HepG2 (cell line): Measurements from ENCODE around the gene HTRA2. TPM values are rescaled to one million over a fixed set of nuclear protein-coding genes. Genes with fewer than 3 reads are reported as not detected.

ENCODE experiments used
- ATF7 ChIP-seq, 2 experiments: fragments of 450-650 bp in 1 of 2; sonication (generic) in 1 of 2; formaldehyde crosslinking in 1 of 2; IDR thresholded peaks; 2 replicates each; pipeline versions ENCODE4 v1.4.0 to v1.6.1; 2016 to 2020; ENCODE audit warnings: antibody characterized with exemption in 1 of 2, mild to moderate bottlenecking in 1 of 2, missing genetic modification reagents in 1 of 2
- CEBPG ChIP-seq: IDR thresholded peaks from 2 replicates; pipeline ENCODE4 v1.6.1; 2016
- HNRNPL ChIP-seq: fragments of 200-400 bp; formaldehyde crosslinking; IDR thresholded peaks from 2 replicates; pipeline ENCODE4 v1.6.1; 2017; ENCODE audit warnings: mild to moderate bottlenecking, low read depth, low read length
- IKZF4 ChIP-seq: sonication (generic); formaldehyde crosslinking; IDR thresholded peaks from 2 replicates; pipeline ENCODE4 v1.5.1; 2020; ENCODE audit warnings: borderline replicate concordance, mild to moderate bottlenecking, low read depth, missing genetic modification reagents; ENCODE audit errors: not compliant biosample characterization
- NFE2L2 ChIP-seq: fragments of 150-350 bp; IDR thresholded peaks from 2 replicates; pipeline ENCODE4 v1.6.1; 2014; ENCODE audit warnings: low read length
- PLSCR1 ChIP-seq: sonication (generic); formaldehyde crosslinking; IDR thresholded peaks from 2 replicates; pipeline ENCODE4 v1.5.0; 2020; ENCODE audit warnings: missing genetic modification reagents, mild to moderate bottlenecking, borderline replicate concordance
- TEF ChIP-seq: sonication (generic); formaldehyde crosslinking; IDR thresholded peaks from 2 replicates; pipeline ENCODE4 v1.5.0; 2020; ENCODE audit warnings: missing genetic modification reagents
- ZBTB8A ChIP-seq: sonication (generic); formaldehyde crosslinking; IDR thresholded peaks from 2 replicates; pipeline ENCODE4 v1.4.0; 2020; ENCODE audit warnings: mild to moderate bottlenecking, low read depth, missing genetic modification reagents, borderline replicate concordance
- ZNF138 ChIP-seq: sonication (generic); formaldehyde crosslinking; IDR thresholded peaks from 2 replicates; pipeline ENCODE4 v1.5.0; 2020; ENCODE audit warnings: mild to moderate bottlenecking, low read depth, missing genetic modification reagents
- ZNF281 ChIP-seq: sonication (generic); formaldehyde crosslinking; IDR thresholded peaks from 2 replicates; pipeline ENCODE4 v1.4.0; 2020; ENCODE audit warnings: missing genetic modification reagents, borderline replicate concordance
- ZNF564 ChIP-seq: sonication (generic); formaldehyde crosslinking; IDR thresholded peaks from 2 replicates; pipeline ENCODE4 v1.8.1; 2023; ENCODE audit warnings: mild to moderate bottlenecking, missing genetic modification reagents
- ZNF589 ChIP-seq: sonication (generic); formaldehyde crosslinking; conservative IDR thresholded peaks from 2 replicates; pipeline ENCODE4 v1.8.0; 2022; ENCODE audit warnings: mild to moderate bottlenecking, moderate library complexity, missing genetic modification reagents
- ZNF749 ChIP-seq: sonication (generic); formaldehyde crosslinking; IDR thresholded peaks from 2 replicates; pipeline ENCODE4 v1.8.0; 2022; ENCODE audit warnings: mild to moderate bottlenecking, missing genetic modification reagents, moderate library complexity, borderline replicate concordance
- polyA plus RNA-seq, 8 experiments: library from polyadenylated mRNA; depleted of rRNA in 3 of 8; stranded (reverse) in 7 of 8; unstranded in 1 of 8; fragments of >200 nt; fragmentation: Illumina TruSeq in 4 of 8; extraction: Trizol in 4 of 8; gene quantifications; 2 replicates each; pipeline versions ENCODE4 v1.2.1 to v1.2.3, GENCODE V29; 2011 to 2016; ENCODE audit warnings: low read depth in 4 of 8, missing spikeins in 1 of 8, mixed read lengths in 1 of 8; ENCODE audit not compliant: insufficient read depth in 1 of 8
- total RNA-seq, 5 experiments: library from RNA; depleted of rRNA; stranded (reverse); fragments of >200 nt; fragmentation: Illumina TruSeq; extraction: Trizol; gene quantifications; 2 replicates each; pipeline ENCODE4 v1.2.3, GENCODE V29; 2016; ENCODE audit warnings: low read depth in 1 of 5
- TF ChIP-seq, protein P1 (sequence below): sonication (generic); formaldehyde crosslinking; IDR thresholded peaks from 2 replicates; pipeline ENCODE4 v1.5.1; 2020; ENCODE audit warnings: mild to moderate bottlenecking, missing genetic modification reagents, borderline replicate concordance
- TF ChIP-seq, protein P2 (sequence below): IDR thresholded peaks from 2 replicates; pipeline ENCODE4 v1.6.1; 2016; ENCODE audit warnings: missing compliant biosample characterization, missing genetic modification reagents, borderline replicate concordance
- TF ChIP-seq, protein P3 (sequence below): sonication (generic); formaldehyde crosslinking; IDR thresholded peaks from 2 replicates; pipeline ENCODE4 v1.4.0; 2020; ENCODE audit warnings: missing genetic modification reagents, borderline replicate concordance

HTRA2 gene
- total and polyA plus RNA-seq, 2 of the 13 experiments (the other 11 are each of a cell fraction or from before 2014, with no cell fraction given), result 47.7 to 50.3 TPM

DNA sequence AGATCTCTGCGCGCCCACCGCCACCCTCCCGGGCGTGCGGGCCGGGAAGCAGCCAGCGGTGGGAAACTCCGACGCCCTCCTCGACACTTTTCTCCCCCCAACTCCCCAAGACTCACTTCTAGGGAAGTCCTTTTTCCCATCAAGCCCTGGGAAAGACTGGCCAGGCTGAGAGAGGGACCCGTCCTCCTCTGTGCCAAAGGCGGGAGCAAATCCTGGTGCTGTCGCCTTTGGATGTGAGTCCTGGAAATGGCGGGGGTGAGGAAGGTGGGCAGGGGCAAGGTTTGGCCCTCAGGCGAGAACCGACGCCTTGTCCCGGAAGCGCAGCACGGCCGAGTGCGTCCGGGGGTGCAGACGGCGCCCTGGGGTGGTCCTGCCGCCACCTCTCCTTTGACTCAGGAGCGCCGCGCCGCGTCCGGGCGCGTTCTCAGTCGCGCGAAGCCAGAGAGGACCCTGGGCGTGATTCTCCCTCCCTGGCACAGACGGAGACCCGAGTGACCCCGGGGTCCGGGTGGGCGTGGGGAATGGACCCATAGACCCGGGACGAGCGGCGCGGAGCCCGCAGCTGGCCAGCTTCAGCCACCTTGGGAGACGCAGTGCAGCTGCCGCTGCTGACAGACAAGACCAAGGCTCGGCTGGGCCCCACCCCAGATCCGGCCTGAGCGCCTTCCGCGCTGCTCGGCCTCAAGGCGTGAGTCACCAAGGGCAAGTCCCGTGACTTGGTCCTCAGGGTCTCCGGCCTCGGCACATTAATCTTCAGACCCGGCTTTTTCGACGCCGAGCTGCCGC lies 26.8 kb upstream of the HTRA2 start (continued):
- peak; percentile 84 for TF ChIP-seq ZNF749
- TF ChIP-seq, protein P1, sequence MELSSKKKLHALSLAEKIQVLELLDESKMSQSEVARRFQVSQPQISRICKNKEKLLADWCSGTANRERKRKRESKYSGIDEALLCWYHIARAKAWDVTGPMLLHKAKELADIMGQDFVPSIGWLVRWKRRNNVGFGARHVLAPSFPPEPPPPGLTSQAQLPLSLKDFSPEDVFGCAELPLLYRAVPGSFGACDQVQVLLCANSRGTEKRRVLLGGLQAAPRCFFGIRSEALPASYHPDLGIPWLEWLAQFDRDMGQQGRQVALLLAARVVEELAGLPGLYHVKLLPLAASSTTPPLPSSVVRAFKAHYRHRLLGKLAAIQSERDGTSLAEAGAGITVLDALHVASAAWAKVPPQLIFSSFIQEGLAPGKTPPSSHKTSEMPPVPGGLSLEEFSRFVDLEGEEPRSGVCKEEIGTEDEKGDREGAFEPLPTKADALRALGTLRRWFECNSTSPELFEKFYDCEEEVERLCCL (CRISPR knock-in tag), result peak; percentile 65; the same call in 1 of the 2 replicates
- TF ChIP-seq, protein P2, sequence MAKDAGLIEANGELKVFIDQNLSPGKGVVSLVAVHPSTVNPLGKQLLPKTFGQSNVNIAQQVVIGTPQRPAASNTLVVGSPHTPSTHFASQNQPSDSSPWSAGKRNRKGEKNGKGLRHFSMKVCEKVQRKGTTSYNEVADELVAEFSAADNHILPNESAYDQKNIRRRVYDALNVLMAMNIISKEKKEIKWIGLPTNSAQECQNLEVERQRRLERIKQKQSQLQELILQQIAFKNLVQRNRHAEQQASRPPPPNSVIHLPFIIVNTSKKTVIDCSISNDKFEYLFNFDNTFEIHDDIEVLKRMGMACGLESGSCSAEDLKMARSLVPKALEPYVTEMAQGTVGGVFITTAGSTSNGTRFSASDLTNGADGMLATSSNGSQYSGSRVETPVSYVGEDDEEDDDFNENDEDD (CRISPR knock-in tag), result peak; percentile 10; the same call in 1 of the 2 replicates
- peak; percentile 48; the same call in 1 of the 2 replicates for TF ChIP-seq TEF (CRISPR knock-in tag)
- TF ChIP-seq ZNF589 (CRISPR knock-in tag), result no peak
- no peak for TF ChIP-seq ATF7 (IDR thresholded peaks at IDR 0.05)
- TF ChIP-seq ATF7 (CRISPR knock-in tag; IDR thresholded peaks at IDR 0.05), result 0 out of 2 replicates have a peak, but pooled peaks have one; percentile 16
- no peak; the same call in 1 of the 2 replicates for TF ChIP-seq ZBTB8A (CRISPR knock-in tag)
- TF ChIP-seq, protein P3, sequence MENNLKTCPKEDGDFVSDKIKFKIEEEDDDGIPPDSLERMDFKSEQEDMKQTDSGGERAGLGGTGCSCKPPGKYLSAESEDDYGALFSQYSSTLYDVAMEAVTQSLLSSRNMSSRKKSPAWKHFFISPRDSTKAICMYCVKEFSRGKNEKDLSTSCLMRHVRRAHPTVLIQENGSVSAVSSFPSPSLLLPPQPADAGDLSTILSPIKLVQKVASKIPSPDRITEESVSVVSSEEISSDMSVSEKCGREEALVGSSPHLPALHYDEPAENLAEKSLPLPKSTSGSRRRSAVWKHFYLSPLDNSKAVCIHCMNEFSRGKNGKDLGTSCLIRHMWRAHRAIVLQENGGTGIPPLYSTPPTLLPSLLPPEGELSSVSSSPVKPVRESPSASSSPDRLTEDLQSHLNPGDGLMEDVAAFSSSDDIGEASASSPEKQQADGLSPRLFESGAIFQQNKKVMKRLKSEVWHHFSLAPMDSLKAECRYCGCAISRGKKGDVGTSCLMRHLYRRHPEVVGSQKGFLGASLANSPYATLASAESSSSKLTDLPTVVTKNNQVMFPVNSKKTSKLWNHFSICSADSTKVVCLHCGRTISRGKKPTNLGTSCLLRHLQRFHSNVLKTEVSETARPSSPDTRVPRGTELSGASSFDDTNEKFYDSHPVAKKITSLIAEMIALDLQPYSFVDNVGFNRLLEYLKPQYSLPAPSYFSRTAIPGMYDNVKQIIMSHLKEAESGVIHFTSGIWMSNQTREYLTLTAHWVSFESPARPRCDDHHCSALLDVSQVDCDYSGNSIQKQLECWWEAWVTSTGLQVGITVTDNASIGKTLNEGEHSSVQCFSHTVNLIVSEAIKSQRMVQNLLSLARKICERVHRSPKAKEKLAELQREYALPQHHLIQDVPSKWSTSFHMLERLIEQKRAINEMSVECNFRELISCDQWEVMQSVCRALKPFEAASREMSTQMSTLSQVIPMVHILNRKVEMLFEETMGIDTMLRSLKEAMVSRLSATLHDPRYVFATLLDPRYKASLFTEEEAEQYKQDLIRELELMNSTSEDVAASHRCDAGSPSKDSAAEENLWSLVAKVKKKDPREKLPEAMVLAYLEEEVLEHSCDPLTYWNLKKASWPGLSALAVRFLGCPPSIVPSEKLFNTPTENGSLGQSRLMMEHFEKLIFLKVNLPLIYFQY (CRISPR knock-in tag), result peak; percentile 31; the same call in 1 of the 2 replicates
- peak; percentile 28 for TF ChIP-seq IKZF4
- TF ChIP-seq CEBPG (CRISPR knock-in tag), result no peak
- TF ChIP-seq ZNF138 (CRISPR knock-in tag), result peak; percentile 17; the same call in 1 of the 2 replicates
- peak; percentile 78 for TF ChIP-seq ZNF564 (CRISPR knock-in tag)
- no peak for TF ChIP-seq PLSCR1 (CRISPR knock-in tag)
- no peak for TF ChIP-seq NFE2L2
- TF ChIP-seq ZNF281 (CRISPR knock-in tag), result peak; percentile 5; the same call in 1 of the 2 replicates
- TF ChIP-seq HNRNPL, result peak; percentile 42; the same call in 1 of the 2 replicates
